ENCODE measurements around the gene FARS2.

Gene FARS2

DNA sequence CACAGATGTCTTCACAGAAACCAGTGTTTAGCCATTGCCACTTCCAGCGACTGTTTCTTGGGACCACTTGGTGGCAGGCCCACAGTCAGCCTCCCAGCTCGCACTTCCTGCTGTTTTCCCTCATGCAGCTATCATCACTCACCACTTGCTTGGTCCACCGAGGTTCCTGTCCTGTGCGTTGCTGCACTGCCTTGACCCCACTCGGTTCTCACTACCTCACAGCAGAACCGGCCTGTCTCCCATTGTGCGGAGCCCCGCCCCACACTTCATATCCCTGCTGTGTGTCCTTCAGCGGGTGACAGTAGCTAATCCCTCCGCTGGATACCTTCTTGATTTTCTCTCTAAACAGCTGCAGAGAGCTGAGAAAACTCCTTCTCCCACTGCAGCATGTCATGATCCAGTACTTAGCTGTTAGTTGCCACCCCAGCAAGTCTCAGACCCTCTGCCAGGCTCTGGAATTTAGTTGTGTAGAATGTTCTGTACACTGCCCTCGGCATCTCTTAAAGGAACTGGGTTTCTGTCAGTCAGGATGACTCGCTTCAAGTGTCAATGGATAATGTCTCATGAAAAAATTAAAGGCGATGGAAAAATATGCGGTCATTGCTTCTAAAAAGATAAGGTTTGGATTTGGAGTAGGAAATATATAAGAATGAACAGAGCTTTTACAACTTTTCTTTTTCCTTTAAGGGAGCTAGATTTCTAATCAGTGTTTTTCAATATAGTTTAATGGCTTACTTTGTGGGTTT is 208.0 kb downstream of the FARS2 start:
- Histone ChIP-seq H3K9ac (ENCODE audit: low read length) (no peak overlapping the region), H3K4me3 (ENCODE audit: low read length) (no peak overlapping the region)

DNA sequence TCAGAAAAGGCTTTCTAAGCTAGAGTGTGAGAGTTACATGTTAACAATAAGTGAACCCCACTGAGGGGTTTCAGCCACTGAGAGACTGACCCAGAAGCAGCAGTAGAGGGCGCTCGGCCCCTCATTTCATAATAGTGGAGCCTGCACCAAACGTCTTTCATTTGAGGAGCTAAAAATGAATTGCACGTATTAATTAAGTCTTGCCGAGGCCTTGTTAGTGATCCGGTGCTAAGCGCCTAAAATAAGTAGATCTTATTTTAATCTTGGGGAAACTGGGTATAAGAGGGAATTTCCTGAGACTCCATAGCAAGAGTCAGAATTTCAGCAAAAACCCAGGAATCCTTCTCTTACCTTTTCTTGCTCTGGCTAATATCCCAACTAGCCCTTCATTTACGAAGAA is 209.7 kb downstream of the FARS2 start:
- H3K4me1 ChIP-seq (ENCODE audit: control insufficient read depth, insufficient read depth, low read length) = no peaks in the 10 kb centered on the region
- H3K27me3 ChIP-seq (ENCODE audit: control insufficient read depth, insufficient read depth, low read length) = no peaks in the 10 kb centered on the region
- H3K9me3 ChIP-seq (ENCODE audit: control insufficient read depth, low read length) = no peaks in the 10 kb centered on the region
- no peak overlapping the region for H3K9ac ChIP-seq (ENCODE audit: low read length)
- no peak overlapping the region for H3K4me3 ChIP-seq (ENCODE audit: low read length)
- H3K36me3 ChIP-seq (ENCODE audit: control insufficient read depth, insufficient read depth, low read length) = no peaks in the 10 kb centered on the region

More for the DNA sequence above, 208.0 kb downstream of the FARS2 start:
- Histone ChIP-seq H3K36me3 (ENCODE audit: control insufficient read depth, insufficient read depth, low read length) (no peaks in the 10 kb centered on the region), H3K27me3 (ENCODE audit: control insufficient read depth, insufficient read depth, low read length) (no peaks in the 10 kb centered on the region), H3K4me1 (ENCODE audit: control insufficient read depth, insufficient read depth, low read length) (no peaks in the 10 kb centered on the region), H3K9me3 (ENCODE audit: control insufficient read depth, low read length) (no peaks in the 10 kb centered on the region)

DNA sequence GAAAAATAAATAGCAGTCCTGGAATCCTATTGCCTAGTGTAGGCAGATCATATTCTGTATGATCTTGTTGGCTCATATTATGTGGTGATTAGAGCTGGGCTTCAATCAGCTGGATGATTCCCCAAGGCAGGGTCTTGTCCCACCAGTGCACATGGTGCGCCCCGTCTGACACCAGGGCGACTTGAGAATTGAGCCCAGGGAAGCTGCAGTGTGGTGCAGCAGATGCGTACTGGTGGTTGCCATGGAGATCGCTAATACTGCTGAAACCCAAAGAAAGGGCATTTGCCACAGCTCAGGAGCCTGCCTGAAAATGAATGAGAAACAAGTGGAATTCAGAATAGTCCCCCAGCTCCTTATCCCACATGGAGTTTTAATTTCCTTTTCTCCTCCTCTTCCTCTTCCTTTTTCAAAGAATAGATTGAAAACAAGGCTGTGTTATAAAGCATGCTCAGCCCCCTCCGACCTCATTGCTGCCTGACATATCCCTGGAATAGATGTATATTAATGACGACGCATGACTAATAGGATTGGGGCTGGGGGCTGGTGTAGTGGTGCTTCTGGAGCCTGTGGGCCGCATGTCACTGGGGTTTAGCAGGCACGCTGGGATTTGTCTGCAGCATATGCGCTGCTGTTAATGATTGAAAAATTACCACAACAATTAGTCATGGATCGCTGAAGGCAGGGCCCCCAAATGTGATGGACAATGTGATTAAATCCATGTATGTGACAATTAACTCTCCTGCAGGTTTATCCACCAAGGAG is 210.5 kb downstream of the FARS2 start:
- Histone ChIP-seq H3K4me1 (ENCODE audit: control insufficient read depth, insufficient read depth, low read length) (no peaks in the 10 kb centered on the region), H3K36me3 (ENCODE audit: control insufficient read depth, insufficient read depth, low read length) (no peaks in the 10 kb centered on the region), H3K9me3 (ENCODE audit: control insufficient read depth, low read length) (no peaks in the 10 kb centered on the region), H3K4me3 (ENCODE audit: low read length) (no peak overlapping the region), H3K27me3 (ENCODE audit: control insufficient read depth, insufficient read depth, low read length) (no peaks in the 10 kb centered on the region), H3K9ac (ENCODE audit: low read length) (no peak overlapping the region)

DNA sequence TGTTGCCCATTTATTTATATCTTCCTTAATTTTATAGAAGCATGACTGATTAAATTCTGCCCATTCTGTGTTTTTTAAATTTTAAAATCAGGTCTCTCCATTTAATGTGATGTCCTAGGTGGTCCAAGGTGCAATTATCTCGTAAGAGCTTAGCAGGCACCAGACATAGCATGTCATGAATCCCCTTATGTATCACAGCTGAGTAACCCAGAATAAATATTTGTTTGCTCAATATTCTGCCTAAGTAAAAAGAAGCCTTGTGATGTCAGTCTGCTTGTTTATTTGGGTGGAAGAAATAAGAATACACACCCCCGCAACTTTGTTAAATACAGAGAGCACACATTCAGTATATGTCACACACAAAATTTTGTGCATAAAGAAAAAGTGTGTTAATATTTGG is 211.3 kb downstream of the FARS2 start:
- Histone ChIP-seq H3K9me3 (ENCODE audit: control insufficient read depth, low read length) (no peaks in the 10 kb centered on the region), H3K9ac (ENCODE audit: low read length) (no peak overlapping the region), H3K4me3 (ENCODE audit: low read length) (no peak overlapping the region), H3K36me3 (ENCODE audit: control insufficient read depth, insufficient read depth, low read length) (no peaks in the 10 kb centered on the region), H3K27me3 (ENCODE audit: control insufficient read depth, insufficient read depth, low read length) (no peaks in the 10 kb centered on the region), H3K4me1 (ENCODE audit: control insufficient read depth, insufficient read depth, low read length) (no peaks in the 10 kb centered on the region)

DNA sequence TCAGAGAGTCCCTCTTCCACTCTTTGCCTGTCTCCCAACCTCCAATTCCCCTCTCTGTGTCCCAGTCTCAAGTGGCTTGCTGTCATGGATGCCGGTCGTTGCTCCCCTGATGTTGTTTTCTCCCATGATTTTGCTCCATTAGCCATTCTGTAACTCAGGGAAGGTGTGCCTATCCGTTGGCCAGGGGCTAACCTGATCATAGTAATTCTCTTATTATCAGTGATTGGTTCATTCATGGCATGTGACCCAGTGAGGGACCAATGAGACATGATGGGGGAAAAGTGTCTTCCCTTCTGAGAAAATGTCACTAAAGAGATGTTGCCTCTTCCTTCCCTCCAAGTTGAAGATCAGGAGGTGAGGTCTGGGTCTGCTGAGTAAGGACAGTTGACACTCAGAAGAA is 214.5 kb downstream of the FARS2 start:
- Histone ChIP-seq H3K4me1 (ENCODE audit: control insufficient read depth, insufficient read depth, low read length) (no peaks in the 10 kb centered on the region), H3K9ac (ENCODE audit: low read length) (no peak overlapping the region), H3K27me3 (ENCODE audit: control insufficient read depth, insufficient read depth, low read length) (no peaks in the 10 kb centered on the region), H3K36me3 (ENCODE audit: control insufficient read depth, insufficient read depth, low read length) (no peaks in the 10 kb centered on the region), H3K4me3 (ENCODE audit: low read length) (no peak overlapping the region), H3K9me3 (ENCODE audit: control insufficient read depth, low read length) (no peaks in the 10 kb centered on the region)

DNA sequence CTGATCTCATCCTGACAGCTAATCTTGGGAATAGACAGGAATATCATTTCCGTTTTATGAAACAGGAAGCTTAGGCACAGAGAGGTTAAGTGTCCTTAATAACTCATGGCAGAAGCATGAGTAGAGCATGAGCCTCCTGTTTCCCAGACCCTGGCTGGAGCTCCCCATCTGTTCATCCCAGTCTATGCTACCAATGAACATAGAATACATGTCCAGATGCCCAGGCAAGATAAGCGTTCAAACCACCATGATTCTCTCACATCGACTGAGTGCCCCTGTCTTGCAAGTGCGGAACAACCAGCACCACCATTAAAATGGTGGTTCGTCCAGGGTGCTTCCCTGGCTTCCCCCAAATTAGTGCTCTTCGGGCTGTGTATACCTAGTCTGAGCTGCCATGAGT is 217.1 kb downstream of the FARS2 start:
- no peaks in the 10 kb centered on the region for H3K4me1 ChIP-seq (ENCODE audit: control insufficient read depth, insufficient read depth, low read length)
- no peak overlapping the region for H3K9ac ChIP-seq (ENCODE audit: low read length)
- H3K9me3 ChIP-seq (ENCODE audit: control insufficient read depth, low read length) = no peaks in the 10 kb centered on the region
- H3K4me3 ChIP-seq (ENCODE audit: low read length) = no peak overlapping the region
- H3K36me3 ChIP-seq (ENCODE audit: control insufficient read depth, insufficient read depth, low read length) = no peaks in the 10 kb centered on the region
- no peaks in the 10 kb centered on the region for H3K27me3 ChIP-seq (ENCODE audit: control insufficient read depth, insufficient read depth, low read length)

DNA sequence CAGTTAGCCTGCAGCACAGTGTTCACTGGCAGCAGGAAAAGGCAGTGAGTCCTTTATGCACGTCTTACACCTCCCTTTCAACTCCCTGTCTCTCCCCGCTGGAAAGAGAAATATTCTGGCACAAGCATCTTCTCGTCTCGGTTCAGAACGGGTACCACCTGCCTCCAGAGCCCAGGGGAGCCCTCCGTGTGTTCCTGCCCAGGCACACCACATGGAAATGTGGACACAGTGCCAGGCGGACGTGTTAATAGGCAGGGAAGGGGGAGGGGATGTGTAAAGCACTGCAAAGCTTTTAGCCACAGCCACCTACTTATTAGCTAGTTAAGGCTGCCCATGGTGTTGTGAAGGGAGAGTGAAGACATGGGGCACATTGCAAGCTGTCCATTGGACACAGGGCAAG is 219.7 kb downstream of the FARS2 start:
- Histone ChIP-seq H3K9ac (ENCODE audit: low read length) (no peak overlapping the region), H3K36me3 (ENCODE audit: control insufficient read depth, insufficient read depth, low read length) (no peaks in the 10 kb centered on the region), H3K9me3 (ENCODE audit: control insufficient read depth, low read length) (no peaks in the 10 kb centered on the region), H3K4me1 (ENCODE audit: control insufficient read depth, insufficient read depth, low read length) (no peaks in the 10 kb centered on the region), H3K27me3 (ENCODE audit: control insufficient read depth, insufficient read depth, low read length) (no peaks in the 10 kb centered on the region), H3K4me3 (ENCODE audit: low read length) (no peak overlapping the region)

DNA sequence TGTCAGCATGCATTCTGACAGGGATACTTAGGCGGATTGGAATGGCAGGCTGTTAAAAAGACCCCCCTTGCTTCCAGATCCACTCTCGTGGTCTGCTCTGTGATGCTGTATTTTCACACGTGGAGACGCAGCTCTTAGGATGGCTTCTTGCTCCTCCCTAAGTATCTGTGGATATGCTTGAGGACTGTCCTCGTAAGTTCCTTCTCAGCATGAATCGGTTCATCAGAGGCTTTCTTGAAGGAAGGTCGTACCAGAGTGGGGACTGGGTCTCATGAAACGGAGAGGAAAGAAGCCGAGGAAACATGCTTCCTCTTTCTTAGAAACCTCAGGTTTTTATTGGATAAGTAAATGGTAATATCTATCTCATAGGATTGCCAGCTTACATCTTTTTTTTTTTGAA is 220.4 kb downstream of the FARS2 start:
- H3K4me1 ChIP-seq (ENCODE audit: control insufficient read depth, insufficient read depth, low read length) = no peaks in the 10 kb centered on the region
- H3K9ac ChIP-seq (ENCODE audit: low read length) = no peak overlapping the region
- no peak overlapping the region for H3K4me3 ChIP-seq (ENCODE audit: low read length)
- no peaks in the 10 kb centered on the region for H3K27me3 ChIP-seq (ENCODE audit: control insufficient read depth, insufficient read depth, low read length)
- no peaks in the 10 kb centered on the region for H3K36me3 ChIP-seq (ENCODE audit: control insufficient read depth, insufficient read depth, low read length)
- no peaks in the 10 kb centered on the region for H3K9me3 ChIP-seq (ENCODE audit: control insufficient read depth, low read length)

DNA sequence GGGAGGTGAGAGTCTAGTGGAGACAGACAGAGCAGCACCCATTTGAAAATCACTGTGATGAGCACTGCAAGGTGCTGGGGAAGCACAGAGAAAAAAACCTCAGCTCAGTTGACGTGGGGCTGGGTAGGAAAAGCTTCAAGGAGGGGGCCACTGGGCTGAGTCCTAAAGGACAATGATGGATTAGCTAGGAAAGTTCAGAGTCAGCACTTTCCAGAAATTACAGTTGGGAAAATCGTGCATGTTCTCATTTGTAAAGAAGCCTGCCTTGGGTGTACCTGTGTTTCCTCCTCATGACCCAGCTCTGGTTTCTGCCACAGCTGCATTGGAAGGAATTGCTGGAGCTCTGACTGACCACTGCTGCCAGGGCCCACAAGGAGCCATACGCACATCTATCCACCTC is 221.3 kb downstream of the FARS2 start:
- H3K27me3 ChIP-seq (ENCODE audit: control insufficient read depth, insufficient read depth, low read length) = no peaks in the 10 kb centered on the region
- H3K9me3 ChIP-seq (ENCODE audit: control insufficient read depth, low read length) = no peaks in the 10 kb centered on the region
- H3K9ac ChIP-seq (ENCODE audit: low read length) = no peak overlapping the region
- no peaks in the 10 kb centered on the region for H3K4me1 ChIP-seq (ENCODE audit: control insufficient read depth, insufficient read depth, low read length)
- no peaks in the 10 kb centered on the region for H3K36me3 ChIP-seq (ENCODE audit: control insufficient read depth, insufficient read depth, low read length)
- H3K4me3 ChIP-seq (ENCODE audit: low read length) = no peak overlapping the region

DNA sequence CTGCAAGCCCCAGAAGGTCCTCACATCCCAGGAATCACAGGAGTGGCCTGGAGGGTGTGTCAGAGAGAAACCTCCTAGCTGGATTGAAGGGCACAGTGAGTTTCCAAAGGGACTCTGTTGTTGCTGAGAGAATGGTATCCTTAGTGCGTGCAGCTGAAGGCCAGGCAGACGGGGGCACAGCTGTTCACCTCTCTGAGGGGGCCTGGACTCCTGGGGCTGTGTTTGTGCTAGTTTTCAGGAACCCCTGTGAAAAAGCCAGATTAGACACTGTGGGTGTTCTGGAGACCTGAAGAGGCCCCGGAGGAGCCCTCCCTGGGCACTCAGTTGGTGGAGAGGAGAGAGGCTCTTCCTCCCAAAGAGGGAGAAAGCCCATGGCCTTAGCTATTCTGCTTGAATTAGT is 223.4 kb downstream of the FARS2 start:
- Histone ChIP-seq H3K4me1 (ENCODE audit: control insufficient read depth, insufficient read depth, low read length) (no peaks in the 10 kb centered on the region), H3K36me3 (ENCODE audit: control insufficient read depth, insufficient read depth, low read length) (no peaks in the 10 kb centered on the region), H3K27me3 (ENCODE audit: control insufficient read depth, insufficient read depth, low read length) (no peaks in the 10 kb centered on the region), H3K4me3 (ENCODE audit: low read length) (no peak overlapping the region), H3K9ac (ENCODE audit: low read length) (no peak overlapping the region), H3K9me3 (ENCODE audit: control insufficient read depth, low read length) (no peaks in the 10 kb centered on the region)

DNA sequence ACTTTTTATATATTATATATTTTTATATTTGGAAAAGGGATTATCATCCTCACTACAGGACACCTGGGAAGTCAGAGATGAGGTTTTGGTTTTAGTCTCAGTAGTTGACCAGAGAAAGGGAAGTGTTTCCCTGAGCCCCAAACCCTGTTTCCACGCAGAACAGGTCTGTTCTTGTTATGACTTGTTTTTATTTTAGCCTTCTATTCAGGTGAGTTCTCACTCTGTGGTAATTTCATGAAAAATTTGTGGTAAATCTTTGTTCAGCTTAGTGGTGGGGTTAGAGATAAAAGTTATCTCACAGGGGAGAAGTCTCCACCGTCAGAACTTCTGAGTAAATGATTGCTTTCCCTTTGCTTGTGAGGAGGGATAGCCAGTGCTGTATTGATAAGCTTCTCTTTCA is 224.9 kb downstream of the FARS2 start:
- Histone ChIP-seq H3K36me3 (ENCODE audit: control insufficient read depth, insufficient read depth, low read length) (no peaks in the 10 kb centered on the region), H3K4me3 (ENCODE audit: low read length) (no peak overlapping the region), H3K27me3 (ENCODE audit: control insufficient read depth, insufficient read depth, low read length) (no peaks in the 10 kb centered on the region), H3K9ac (ENCODE audit: low read length) (no peak overlapping the region), H3K4me1 (ENCODE audit: control insufficient read depth, insufficient read depth, low read length) (no peaks in the 10 kb centered on the region), H3K9me3 (ENCODE audit: control insufficient read depth, low read length) (no peaks in the 10 kb centered on the region)

DNA sequence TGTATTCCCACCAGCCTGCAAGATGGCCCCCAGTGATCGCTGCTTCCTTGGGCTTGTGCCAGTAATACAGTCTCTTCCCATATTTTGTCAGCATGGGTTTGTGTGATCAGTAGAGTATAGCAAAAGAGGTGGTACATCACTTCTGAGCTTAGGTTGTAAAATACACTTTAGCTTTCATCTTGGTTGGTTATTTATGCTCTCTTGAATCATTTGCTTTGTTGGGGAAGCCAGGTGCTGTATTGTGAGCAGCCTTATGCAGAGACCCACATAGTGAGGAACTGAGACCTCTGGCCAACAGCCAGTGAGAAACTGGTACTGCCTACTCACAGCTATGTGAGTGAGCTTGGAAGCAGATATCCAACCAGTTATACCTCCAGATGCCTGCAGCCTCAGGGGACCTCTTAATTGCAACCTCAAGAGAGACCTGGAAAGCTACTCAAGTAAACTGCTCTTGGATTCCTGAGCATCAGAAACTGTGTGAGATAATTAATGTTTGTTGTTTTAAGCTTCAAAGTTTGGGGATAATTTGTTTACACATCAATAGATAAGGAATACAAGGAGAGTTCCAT is 229.3 kb downstream of the FARS2 start:
- Histone ChIP-seq H3K4me1 (ENCODE audit: control insufficient read depth, insufficient read depth, low read length) (no peaks in the 10 kb centered on the region), H3K9me3 (ENCODE audit: control insufficient read depth, low read length) (no peaks in the 10 kb centered on the region), H3K9ac (ENCODE audit: low read length) (no peak overlapping the region), H3K4me3 (ENCODE audit: low read length) (no peak overlapping the region), H3K27me3 (ENCODE audit: control insufficient read depth, insufficient read depth, low read length) (no peaks in the 10 kb centered on the region), H3K36me3 (ENCODE audit: control insufficient read depth, insufficient read depth, low read length) (no peaks in the 10 kb centered on the region)
